Transverse colon (tissue), 4 donors: Measurements from ENCODE around the gene AQP12A.

ENCODE experiments used
- CTCF ChIP-seq, 5 experiments: fragments of 200-600 bp in 3 of 5; fragments of 450-650 bp in 2 of 5; sonication (generic) in 3 of 5; IDR thresholded peaks; 1 replicate in 2 of 5; 2 replicates in 3 of 5; pipeline ENCODE4 v1.5.1; 2016 to 2017; ENCODE audit warnings: antibody characterized with exemption in 5 of 5, inconsistent platforms in 3 of 5, mild to moderate bottlenecking in 2 of 5, moderate library complexity in 1 of 5
- EP300 ChIP-seq: sonication (generic); formaldehyde crosslinking; IDR thresholded peaks from one replicate; pipeline ENCODE4 v1.6.1; 2017; ENCODE audit warnings: antibody characterized with exemption, low read depth
- POLR2A ChIP-seq: fragments of 450-650 bp; IDR thresholded peaks from one replicate; pipeline ENCODE4 v1.6.1; 2016; ENCODE audit warnings: antibody characterized with exemption, mild to moderate bottlenecking, moderate library complexity
- POLR2AphosphoS5 ChIP-seq, 3 donors: sonication (generic); formaldehyde crosslinking; IDR thresholded peaks; one replicate each; pipeline ENCODE4 v1.6.1; 2016; ENCODE audit warnings: antibody characterized with exemption in 3 of 3

- TF ChIP-seq EP300 (no peak), CTCF (IDR thresholded peaks at IDR 0.05) (no peak), POLR2A (no peak), POLR2AphosphoS5 (IDR thresholded peaks at IDR 0.05) (no peak)
These were observed 30.7 kb downstream of the AQP12A start for GRCh38 chr2:240722376-240722775.
